ENCODE data around the gene RDX.
A peak's percentile ranks its signal among the peaks of the same experiment; 100 is the strongest.

The RDX gene

DNA sequence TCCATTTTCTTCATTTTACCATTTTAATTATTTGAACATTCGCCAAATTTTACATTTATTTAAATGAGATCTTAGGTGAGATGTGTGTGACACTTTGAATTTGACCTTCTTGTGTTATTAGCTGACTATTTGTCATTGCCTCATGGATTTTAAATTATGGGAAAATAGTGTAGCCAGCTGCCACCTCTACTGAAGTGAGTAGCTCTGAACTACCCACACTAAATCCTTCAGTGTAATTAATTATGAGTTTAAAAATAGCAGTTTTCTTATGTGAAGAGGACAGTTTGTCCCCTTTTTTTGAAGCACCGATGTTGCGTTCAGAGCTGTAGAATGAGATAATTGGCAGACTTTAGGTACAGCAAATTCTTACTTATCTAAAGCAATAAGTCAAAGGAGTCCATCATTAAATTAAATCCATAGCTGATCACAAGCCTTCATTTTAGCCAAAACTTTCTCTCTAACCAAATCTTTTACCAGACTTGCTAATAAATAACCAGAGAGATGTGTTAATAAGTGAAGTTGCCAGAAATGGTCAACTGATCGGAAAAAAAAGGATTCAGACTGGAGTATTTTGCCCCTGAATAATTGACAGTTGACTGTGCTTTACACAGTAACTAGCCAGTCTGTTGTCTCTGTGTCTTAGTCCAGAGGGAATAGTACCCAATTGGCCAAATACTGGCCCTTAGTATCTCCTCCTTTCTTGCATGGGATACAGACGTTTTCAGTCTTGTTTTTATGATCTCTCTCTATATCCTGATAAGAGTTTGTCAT is 128.2 kb downstream of the RDX start:
- no peak for DNase-seq

GRCh38 chr11:110165039-110165925 is 131.1 kb downstream of the RDX start:
- DNase-seq = no peak

DNA sequence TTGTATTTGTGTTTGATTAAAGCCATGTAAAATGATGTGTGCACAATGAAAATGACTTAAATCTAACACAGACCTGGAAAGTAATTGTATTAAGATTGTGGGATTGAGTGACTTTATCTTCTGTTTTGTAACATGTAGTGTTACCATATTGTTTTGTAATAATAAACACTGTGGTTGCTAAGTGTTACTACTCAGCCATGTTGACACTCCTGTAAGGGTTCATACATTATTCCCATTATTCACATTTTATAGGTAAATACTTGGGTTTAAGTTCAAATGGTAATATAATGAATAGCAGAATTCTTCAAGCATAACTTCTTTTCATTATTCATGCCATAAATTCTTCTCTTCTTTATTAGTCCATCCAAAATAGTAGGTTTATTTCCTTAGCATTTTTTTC is 134.2 kb downstream of the RDX start:
- no peak for DNase-seq

DNA sequence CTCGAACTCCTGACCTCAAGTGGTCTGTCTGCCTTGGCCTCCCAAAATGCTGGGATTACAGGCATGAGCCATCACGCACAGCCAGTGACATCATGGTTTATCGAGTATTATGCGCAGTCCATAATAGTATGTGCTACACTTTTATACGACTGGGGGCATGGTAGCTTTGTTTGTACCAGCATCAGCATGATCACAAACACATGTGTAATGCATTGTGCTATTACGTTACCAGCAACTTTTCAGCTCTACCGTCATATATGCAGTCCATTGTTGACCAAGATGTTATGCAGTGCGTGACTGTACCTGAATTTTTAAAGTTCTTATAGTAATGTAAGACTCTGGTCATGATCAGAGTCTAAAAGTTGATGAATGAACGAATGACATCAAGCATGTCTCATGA is 135.4 kb downstream of the RDX start:
- no peak for DNase-seq

DNA sequence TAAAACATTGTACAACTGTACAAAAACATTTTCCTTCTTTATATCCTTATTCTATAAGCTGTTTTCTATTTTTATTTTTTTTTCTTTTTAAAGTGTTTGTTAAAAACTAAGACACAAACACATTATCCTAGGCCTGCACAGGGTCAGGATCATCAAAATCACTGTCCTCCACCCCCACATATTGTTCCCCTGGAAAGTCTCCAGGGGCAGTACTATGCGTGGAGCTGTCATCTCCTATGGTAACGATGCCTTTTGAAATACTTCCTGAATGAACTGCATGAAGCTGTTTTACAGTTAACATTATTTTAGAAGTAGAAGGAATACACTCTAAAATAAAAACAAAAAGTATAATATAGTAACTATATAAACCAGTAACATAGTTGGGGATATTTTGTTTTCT is 136.0 kb downstream of the RDX start:
- DNase-seq = no peak

- DNase-seq = no peak
Measured at GRCh38 chr11:110160016-110160415, 136.4 kb downstream of the RDX start.

DNA sequence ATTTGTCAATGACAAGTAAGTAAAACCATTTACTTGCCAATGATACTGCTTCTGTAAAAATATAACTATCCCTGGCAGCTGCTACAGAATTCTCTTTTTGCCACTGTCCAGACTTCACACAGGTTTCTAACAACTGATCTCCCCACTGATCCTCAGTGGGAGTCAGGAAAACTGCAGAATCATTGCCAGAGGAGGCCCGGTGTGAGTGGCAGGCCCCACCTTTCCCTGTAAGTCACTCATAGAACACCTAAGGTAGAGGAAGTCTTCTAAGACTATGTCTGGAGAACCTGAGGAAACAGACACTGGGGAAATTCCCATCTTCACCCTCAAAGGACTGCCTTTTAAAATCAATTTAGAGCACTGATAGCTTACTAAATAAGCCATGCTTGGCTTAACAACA is 136.9 kb downstream of the RDX start:
- no peak for DNase-seq

- no peak for DNase-seq
Measured at GRCh38 chr11:110158317-110159200, 137.9 kb downstream of the RDX start.

DNA sequence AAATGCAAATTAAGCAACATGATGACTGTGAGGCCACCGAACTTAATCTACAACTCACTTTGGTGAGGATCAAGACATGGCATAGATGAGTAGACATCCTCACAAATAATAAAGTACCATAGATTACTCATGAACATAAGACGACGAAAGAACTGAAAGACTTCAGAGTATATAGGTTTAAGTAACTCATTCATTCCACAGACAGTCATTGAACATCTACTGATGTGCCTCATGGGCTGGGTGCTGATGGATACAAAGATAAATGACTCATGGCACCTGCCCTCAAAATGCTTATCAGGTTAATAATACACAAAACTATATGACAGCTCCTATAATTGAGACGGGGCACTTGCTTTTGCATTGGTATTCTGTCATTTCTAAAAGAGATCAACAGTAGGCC is 139.9 kb downstream of the RDX start:
- no peak for DNase-seq

DNA sequence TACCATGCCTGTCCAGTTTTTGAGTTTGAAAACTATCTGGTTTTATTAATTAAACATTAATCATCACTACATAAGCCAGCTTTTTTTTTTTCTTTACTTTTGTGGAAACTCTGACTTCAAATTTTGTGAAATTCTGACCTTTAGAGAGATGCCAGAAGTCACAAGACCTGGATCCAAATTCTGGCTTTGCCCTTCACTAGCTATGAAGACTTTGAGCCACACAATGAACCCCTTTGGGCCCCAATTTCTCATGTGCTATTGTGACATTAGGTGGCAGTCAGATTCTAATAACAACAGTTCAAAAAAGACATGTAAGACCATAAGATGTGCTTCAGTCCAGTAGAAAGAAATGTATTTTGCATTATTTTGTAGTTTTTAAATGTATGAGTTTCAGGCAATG is 142.9 kb downstream of the RDX start:
- no peak for DNase-seq

DNA sequence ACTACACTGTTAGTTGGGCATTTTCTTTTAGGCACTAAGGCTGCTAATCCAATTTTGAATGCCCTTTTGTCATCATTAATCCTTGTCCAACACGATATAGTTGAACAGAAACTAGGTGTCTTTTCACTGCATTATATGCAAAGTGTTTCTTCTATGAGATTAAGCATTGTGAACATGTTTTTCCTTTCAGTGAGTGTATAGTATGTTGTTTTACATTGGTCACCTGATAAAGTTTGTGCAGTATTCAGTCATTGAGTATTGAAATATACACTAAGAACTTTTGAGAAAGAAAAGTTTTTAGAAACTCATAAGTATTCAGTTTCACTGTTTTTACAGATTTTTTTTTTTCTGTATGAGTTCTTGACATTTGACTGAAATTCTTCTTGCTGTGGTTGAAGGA is 144.2 kb downstream of the RDX start:
- DNase-seq = no peak

- no peak for DNase-seq
Measured at GRCh38 chr11:110148775-110149744, 147.4 kb downstream of the RDX start.

DNA sequence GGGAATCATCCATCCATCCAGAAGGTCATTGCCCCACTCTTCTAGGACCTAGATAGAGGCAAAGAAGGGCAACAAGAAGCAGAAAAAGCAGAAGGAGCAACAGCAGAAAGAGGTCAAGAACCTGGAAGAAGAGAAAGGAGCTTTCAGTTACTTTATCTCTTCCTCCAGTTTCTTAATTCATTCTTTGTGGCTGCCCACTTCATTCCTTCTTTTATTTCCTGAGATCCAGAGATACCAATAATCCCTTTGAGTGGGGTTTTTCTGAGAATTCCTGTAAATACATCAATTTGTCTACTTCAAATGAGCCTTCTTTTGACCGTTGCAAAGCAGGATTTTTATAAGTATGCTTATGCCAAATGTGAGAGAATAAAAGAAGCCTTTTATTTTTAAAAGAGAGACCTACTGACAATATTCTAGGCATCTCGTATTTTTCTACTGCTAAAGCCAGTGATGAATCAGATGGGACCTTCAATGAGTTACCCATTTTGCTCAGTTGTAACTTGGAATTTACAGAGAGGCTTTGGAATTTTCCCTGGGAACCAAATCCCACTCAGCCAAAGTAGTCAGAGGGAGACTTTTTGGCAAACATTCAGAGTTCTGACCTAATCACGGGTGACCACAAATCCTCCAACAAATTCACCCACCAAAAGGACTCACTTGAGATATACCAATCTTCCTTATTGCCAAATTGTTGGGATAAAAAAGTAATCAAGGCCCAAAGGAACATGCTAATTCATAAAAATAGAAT is 148.3 kb downstream of the RDX start:
- no peak for DNase-seq

GRCh38 chr11:110141812-110142211 is 154.6 kb downstream of the RDX start:
- no peak for DNase-seq

DNA sequence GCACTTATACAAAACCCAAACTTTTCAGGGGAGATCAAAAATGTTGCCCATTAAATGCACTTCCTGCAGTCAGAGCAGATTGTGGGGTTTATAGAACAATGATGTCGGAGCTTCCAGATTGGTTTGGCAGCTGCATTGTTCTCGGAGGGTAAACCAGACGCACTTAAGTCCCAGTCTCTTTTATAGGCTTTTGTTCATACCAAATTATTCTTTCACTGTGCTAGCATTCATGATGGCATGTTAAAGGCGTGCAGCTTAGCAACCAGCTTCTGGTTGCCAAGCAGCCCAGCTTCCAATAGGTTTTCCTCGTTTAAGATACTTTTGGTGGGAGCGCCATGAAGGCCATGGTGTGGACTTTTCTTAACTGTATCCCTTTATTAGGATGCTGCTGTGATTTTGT is 162.3 kb downstream of the RDX start:
- DNase-seq = no peak

- DNase-seq = no peak
Measured at GRCh38 chr11:110133160-110133559, 163.3 kb downstream of the RDX start.

GRCh38 chr11:110131386-110132123 is 164.9 kb downstream of the RDX start:
- DNase-seq = no peak

- DNase-seq = peak; percentile 58
Measured at GRCh38 chr11:110130642-110131238, 165.7 kb downstream of the RDX start.

DNA sequence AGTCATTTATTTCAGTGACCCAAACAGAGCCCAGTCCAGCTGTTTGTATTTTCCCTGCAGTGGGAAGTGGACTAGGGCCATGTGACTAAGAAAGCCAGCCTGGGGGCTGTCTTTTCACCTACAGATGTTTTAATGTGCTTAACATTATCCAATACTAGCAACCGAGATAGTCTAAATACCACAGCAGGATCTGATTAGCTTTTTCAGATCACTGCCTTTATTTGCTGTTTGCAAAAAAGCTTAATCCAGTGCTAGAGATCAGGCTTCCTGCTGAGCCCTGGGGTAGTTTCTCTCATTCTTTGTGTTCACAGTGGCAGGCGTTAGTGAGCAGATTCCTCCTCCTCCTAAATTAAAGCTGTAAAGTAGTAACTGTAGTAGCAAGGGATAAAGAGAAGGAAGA is 168.3 kb downstream of the RDX start:
- no peak for DNase-seq

DNA sequence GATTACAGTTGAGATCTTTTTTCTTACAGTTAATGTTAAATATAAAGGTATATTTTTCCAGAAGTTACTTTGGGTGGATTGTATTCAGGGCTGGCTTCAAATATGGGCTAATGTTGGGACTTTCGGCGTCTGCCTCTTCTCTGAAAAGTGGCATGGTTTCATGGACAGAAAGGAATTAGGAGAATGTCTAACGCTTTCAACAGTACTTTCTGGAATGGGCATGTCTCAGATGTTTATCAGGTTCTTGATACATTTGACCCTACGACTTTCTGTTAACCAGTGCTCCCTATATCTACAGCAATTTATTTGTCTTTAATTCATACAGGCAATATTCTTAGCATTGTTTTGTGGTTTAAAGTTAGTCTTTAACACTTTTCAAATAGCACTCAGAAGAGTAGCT is 169.5 kb downstream of the RDX start:
- DNase-seq = no peak
